GM23248 (cell line): Measurements from ENCODE around the gene TAF1B.

Experiments used
- EZH2 ChIP-seq: fragments of 200-600 bp; sonication (generic); IDR thresholded peaks from 2 replicates; pipeline ENCODE4 v1.6.1; 2018; ENCODE audit warnings: antibody characterized with exemption, mild to moderate bottlenecking; ENCODE audit not compliant: insufficient read depth, poor library complexity, severe bottlenecking
- EZH2phosphoT487 ChIP-seq: fragments of 200-600 bp; sonication (generic); IDR thresholded peaks from 2 replicates; pipeline ENCODE4 v1.6.1; 2018; ENCODE audit warnings: antibody characterized with exemption, moderate library complexity, mild to moderate bottlenecking, low read depth; ENCODE audit not compliant: insufficient read depth

DNA sequence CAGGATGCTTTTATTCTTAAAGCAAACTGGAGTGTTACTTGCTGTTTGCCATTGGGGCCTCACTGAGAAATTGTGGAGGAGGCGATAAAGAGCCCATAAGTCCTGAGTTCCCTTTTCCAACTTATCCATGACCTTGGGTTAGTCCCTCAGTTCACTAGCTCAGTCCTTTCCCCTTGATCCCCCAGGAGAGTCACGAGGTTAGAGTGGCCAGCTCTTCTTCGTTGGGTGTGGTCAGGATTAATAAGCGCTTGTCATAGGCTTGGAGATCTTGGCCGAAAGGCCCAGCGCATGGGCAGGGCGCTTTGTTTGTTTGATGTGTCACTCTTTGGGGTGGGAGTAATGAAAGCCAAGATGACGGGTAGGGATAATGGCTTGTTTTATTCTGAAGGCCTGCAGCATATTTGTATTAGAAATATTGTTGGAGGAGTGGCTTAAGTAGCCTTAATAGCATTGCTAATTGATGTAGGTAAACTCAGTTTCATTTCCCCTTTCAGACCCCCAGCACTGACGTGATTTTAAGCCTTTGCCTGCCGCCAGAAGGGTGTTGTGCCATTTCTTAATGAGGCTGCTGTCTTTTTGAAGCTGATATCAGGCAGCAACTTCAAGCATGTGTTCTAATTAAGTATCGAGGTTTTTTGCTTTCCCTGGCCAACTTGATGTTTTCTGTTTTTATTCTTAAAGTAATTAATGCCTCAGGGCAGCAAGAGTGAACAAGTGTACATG, 123.9 kb downstream of the TAF1B start:
- TF ChIP-seq EZH2phosphoT487 (no peak), EZH2 (no peak)
